Activated T-helper 1 cell treated with anti-CD3 and anti-CD28 coated beads, Interleukin-12 subunit alpha, Interleukin-12 subunit beta, Interleukin-2, Interleukin-4 antibody, amounts not matched to agents 30 ng/mL and 10 ng/mL and 1 ng/mL, durations not matched to agents 14 hours and 24 hours and 36 hours (primary cell): ENCODE results near the gene TUBA8. TPM values are rescaled to one million over a fixed set of nuclear protein-coding genes. Genes with fewer than 3 reads are reported as not detected.
"Not testable (repeated sequence)": the region's sequence is repeated elsewhere in the genome, so short reads cannot be mapped to it uniquely, and the experiment has no call there.

Experiments
- DNase-seq: peaks from one replicate; pipeline ENCODE4 v3.0.0; 2021; ENCODE audit warnings: low spot score
- H3K27ac Mint-ChIP-seq: one replicate; pipeline ENCODE4 v1.8.0; 2021; ENCODE audit warnings: mild to moderate bottlenecking, mixed read lengths
- H3K27me3 Mint-ChIP-seq: one replicate; pipeline ENCODE4 v1.8.0; 2022; ENCODE audit warnings: mild to moderate bottlenecking, moderate library complexity, mixed read lengths; ENCODE audit not compliant: insufficient read depth
- H3K36me3 Mint-ChIP-seq: one replicate; pipeline ENCODE4 v1.8.0; 2021; ENCODE audit warnings: low read depth, mixed read lengths
- H3K4me1 Mint-ChIP-seq: one replicate; pipeline ENCODE4 v1.8.0; 2021; ENCODE audit warnings: low read depth, mixed read lengths
- H3K4me3 Mint-ChIP-seq: one replicate; pipeline ENCODE4 v1.8.0; 2021; ENCODE audit warnings: mild to moderate bottlenecking, moderate library complexity, mixed read lengths
- H3K9me3 Mint-ChIP-seq: one replicate; pipeline ENCODE4 v1.8.0; 2021; ENCODE audit warnings: mixed read lengths
- intact Hi-C: fragments of 100-400 bp; cut with micrococcal nuclease; formaldehyde crosslinking; loops from one replicate; pipeline ENCODE4 v1.15.1; 2024
- total RNA-seq: library from RNA; stranded (reverse); gene quantifications from 2 replicates; pipeline ENCODE4 v1.2.3, GENCODE V29; 2022

TUBA8 gene
- total RNA-seq, 1 donor from 2014 or later: 1.5 TPM

DNA sequence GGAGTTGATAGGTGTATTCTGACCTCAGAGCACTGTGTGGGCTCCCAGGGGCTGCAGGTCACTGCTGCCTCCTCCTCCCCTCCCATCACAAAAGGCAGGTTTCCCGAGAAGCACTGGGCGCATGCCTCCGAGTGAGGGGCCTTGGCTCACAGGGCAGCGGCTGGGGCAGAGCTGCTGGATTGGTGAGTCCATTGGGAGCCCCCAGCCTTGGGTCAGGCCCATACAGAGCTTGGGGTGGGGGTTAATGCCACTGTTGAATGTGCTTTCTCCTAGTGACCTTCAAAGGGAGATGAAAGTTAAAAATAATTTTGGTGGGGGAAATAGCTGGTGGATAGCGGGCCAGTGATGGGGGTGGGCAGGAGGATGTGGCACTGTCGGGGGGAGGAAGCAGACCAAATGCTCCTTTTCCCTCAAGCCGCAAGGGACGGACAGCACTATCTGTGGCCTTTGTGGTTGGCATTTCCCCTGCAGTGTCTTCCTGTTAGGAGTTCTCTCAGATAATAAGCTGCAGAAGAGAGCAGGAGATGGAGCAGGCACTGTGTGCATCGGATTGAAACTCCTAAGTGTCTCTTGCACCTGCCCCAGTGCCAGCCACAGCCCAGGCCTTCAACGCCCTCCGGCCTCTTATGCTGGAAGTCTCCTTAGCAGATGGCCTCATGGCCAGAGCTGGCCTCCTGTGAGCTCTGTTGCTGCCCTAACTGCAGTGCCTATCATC lies 3.2 kb downstream of the TUBA8 start:
- H3K27ac Mint-ChIP-seq: no peak overlapping the region
- no peaks in the 10 kb centered on the region for H3K9me3 Mint-ChIP-seq
- no peak overlapping the region for H3K4me3 Mint-ChIP-seq
- peaks cover 2% of the 10 kb centered on the region for H3K36me3 Mint-ChIP-seq
- peaks cover 24% of the 10 kb centered on the region for H3K4me1 Mint-ChIP-seq
- intact Hi-C loops: no loop called here
- H3K27me3 Mint-ChIP-seq: peaks cover 34% of the 10 kb centered on the region
- DNase-seq: no peak

DNA sequence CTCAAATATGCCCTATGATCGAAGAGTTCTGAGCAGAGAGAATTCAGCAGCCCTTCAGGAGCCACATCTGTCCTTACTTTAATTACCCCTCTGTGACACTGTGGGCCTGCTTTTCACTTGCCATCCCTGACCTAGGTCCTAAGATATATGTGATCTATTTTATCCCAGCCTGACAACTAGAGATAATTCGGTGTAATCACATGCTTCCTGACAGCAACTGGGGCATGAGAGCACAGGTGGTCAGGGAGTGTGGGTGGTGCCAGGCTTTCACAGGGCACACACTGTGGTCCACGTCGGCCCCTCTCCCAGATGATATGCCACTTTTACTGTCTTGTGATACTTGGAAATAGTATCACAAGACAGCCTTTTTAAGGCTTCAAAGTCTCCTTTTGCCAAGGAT lies 3.9 kb downstream of the TUBA8 start:
- H3K27ac Mint-ChIP-seq: no peak overlapping the region
- peaks cover 2% of the 10 kb centered on the region for H3K36me3 Mint-ChIP-seq
- H3K4me1 Mint-ChIP-seq: peaks cover 28% of the 10 kb centered on the region
- intact Hi-C loops: no loop called here
- H3K4me3 Mint-ChIP-seq: no peak overlapping the region
- peaks cover 28% of the 10 kb centered on the region for H3K27me3 Mint-ChIP-seq
- DNase-seq: no peak
- no peaks in the 10 kb centered on the region for H3K9me3 Mint-ChIP-seq

DNA sequence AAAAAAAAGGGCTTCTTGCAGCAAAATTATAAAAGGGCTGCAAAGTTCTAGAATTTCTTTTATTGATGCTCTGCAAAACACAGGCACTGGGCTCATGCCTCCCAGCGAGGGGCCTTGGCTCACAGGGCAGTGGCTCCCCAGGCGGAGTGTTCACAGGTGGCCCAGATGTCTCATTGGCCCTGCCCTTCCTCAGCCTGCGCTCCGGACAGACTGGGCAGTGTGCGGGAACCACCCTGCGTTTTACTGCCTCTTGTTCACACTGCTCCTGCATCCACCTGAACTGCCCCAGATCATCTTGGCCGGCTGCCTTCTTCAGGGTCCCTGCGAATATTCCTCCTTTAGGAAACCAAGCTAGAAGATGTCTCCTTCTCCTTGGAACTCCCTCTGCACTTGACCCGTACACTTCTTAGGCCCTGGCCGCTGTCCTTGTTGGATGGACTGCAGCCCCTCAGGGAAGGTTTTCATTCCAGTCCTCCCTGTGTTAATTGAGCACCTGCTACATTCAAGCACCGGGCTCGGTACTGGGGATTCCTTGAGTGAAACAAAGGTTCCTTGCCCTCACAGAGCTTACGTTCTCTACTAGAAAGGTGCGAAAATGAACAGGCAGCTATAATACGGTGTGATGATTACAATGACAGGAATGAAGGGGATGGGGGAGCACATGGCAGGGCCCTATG lies 4.5 kb downstream of the TUBA8 start:
- no peak overlapping the region for H3K4me3 Mint-ChIP-seq
- intact Hi-C loops: no loop called here
- no peak for DNase-seq
- H3K36me3 Mint-ChIP-seq: no peaks in the 10 kb centered on the region
- peaks cover 28% of the 10 kb centered on the region for H3K4me1 Mint-ChIP-seq
- H3K9me3 Mint-ChIP-seq: no peaks in the 10 kb centered on the region
- no peak overlapping the region for H3K27ac Mint-ChIP-seq
- H3K27me3 Mint-ChIP-seq: peaks cover 22% of the 10 kb centered on the region

DNA sequence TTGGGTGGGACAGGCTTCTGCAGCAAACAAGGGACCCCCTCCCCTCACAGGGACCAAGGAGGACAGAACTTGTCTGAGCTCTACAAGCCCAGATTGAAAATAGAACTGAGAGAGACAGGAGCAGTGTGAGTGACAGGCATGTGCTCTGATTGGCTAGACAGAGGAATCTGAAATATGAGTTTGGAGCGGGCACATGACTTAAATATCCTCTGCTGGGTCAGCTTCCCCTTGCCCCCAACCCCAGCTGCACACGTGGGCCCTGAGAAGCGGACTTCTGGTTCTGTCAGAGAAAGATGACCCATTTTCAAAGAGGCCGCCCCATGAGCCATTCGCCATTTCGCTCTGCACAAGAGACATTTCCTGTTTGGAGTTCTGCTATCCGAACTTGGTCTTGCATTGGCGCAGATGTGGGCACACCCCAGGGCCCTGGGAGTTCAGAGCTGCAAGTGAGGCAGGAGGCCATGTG lies 5.3 kb downstream of the TUBA8 start:
- Mint-ChIP-seq H3K27me3 (peaks cover 17% of the 10 kb centered on the region), H3K27ac (no peak overlapping the region), H3K36me3 (no peaks in the 10 kb centered on the region), H3K4me1 (peaks cover 29% of the 10 kb centered on the region), H3K9me3 (no peaks in the 10 kb centered on the region), H3K4me3 (no peak overlapping the region)
- intact Hi-C loops: no loop called here
- DNase-seq: no peak

DNA sequence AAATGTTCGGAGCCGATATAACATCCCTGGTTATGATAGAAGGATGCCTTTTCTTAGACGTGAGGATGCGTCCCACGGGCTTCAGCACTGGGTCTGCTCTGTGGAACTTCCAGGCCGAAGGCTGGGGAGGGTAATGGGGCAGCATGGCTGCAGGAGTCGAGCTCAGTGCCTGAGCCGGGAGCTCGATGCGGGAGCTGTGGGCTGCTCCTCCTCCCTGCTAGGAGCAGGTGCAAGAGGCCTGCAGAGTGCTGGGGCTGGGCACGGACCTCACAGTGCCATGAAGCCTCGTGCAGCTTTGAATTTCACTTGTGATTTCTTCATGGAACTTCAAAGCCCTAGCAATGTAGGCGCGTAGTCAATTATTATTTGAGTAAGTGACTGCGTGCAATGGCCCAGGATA lies 6.0 kb downstream of the TUBA8 start:
- no peaks in the 10 kb centered on the region for H3K9me3 Mint-ChIP-seq

DNA sequence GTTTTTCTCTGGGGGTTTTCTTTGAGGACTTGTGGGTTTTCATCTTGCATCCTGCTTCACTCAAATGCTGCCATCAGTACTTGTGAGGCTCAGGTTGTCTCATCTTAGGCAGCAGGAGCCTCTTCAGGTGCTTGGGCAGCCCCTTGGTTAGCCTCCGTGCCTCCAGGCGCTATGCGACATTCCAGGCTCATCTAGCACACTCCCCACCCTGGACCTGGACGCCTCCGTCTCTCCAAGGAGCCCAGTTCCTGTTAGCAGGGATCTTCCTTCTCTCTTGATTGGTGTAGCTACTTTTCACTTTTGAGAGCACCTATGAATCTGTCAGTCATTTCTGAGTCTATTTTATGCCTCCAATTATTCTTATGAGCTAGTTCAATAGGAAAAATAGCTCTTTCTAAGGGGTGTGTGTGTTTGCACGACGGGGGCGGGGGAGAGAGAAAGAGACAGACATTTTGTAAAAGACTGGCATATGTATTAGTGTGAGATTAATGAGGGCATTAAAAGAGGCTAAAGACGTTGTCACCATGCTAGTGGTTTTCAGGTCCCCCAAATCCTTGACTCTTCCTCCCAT lies 7.8 kb downstream of the TUBA8 start:
- Mint-ChIP-seq H3K4me1 (peaks cover 29% of the 10 kb centered on the region), H3K36me3 (no peaks in the 10 kb centered on the region), H3K27ac (no peak overlapping the region), H3K27me3 (no peaks in the 10 kb centered on the region), H3K9me3 (no peaks in the 10 kb centered on the region), H3K4me3 (no peak overlapping the region)
- intact Hi-C loops: no loop called here
- DNase-seq: no peak

More for the DNA sequence above, 6.0 kb downstream of the TUBA8 start:
- no peak for DNase-seq
- peaks cover 29% of the 10 kb centered on the region for H3K4me1 Mint-ChIP-seq
- H3K36me3 Mint-ChIP-seq: no peaks in the 10 kb centered on the region
- H3K4me3 Mint-ChIP-seq: no peak overlapping the region
- no peak overlapping the region for H3K27ac Mint-ChIP-seq
- intact Hi-C loops: no loop called here
- H3K27me3 Mint-ChIP-seq: peaks cover 11% of the 10 kb centered on the region

DNA sequence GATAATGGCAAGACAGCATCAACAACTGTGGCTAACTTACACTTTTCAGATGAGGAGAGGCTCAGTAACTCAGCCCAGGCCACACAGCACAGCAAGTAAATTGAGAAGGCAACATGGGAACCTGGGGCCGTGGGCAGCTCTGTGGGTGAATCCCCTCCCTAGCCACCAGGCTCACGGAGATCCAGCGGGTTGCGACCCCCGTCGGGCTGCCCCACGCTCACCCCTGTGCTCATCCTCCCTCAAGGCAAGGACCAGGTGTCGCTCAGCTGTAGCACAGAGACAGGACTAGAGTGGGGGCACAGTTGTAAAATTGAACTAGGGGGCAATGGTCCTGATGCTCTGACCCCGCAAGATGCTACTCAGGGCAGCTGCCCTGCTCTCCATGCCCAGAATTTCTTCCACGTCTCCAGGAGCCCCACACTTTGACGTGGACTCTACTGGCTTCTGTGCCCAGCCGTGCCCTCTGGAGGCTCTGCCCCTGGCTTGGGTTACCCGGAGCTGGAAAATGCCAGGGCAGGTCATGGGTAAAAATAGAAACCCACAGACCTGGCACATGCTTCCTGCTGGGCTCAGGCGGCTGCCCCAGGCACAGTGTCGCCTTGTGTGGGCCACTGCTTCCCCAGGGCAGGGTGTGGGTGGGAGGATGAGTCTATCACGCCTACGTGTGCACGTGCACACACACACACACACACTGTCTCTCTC lies 9.0 kb downstream of the TUBA8 start:
- Mint-ChIP-seq H3K4me3 (no peak overlapping the region), H3K36me3 (no peaks in the 10 kb centered on the region), H3K4me1 (peaks cover 20% of the 10 kb centered on the region), H3K27ac (no peak overlapping the region), H3K27me3 (no peaks in the 10 kb centered on the region), H3K9me3 (no peaks in the 10 kb centered on the region)
- DNase-seq: no peak
- intact Hi-C loops: no loop called here

DNA sequence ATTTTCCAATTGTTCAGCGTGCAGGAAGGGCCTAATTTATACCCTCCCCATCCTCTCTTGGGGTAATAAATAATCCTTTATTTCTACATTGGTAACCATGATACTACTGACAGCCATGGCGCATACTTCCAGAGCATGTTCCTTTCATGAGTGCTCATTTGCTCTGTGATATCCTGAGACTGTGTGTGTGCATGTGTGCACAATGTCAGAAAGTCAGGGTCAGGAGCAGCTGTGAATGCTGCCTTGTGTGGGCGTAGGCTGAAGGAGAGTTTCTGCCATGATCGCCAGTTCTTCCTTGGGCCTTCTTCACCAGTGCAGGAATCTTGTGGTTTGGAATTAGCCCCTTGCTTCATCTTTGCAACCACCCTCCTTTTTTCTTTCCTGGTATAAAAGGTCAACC lies 10.2 kb downstream of the TUBA8 start:
- Mint-ChIP-seq H3K27ac (no peak overlapping the region), H3K36me3 (no peaks in the 10 kb centered on the region), H3K4me1 (peaks cover 19% of the 10 kb centered on the region), H3K9me3 (no peaks in the 10 kb centered on the region), H3K27me3 (no peaks in the 10 kb centered on the region), H3K4me3 (no peak overlapping the region)
- intact Hi-C loops: no loop called here
- no peak for DNase-seq

DNA sequence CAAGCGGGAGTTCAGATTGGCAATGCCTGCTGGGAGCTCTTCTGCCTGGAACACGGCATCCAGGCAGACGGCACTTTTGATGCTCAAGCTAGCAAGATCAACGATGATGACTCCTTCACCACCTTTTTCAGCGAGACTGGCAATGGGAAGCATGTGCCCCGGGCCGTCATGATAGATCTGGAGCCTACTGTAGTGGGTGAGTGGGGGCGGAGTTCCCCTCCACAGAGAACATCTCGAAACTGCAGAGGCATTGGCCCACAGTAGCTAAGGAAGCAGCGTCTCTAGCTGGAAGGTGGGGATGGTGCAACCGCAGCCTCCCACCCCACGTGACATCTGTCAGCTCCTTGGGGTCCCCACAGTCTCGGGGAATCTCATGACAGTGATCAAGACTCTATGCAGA lies 10.9 kb downstream of the TUBA8 start:
- no peaks in the 10 kb centered on the region for H3K9me3 Mint-ChIP-seq
- no peak overlapping the region for H3K4me3 Mint-ChIP-seq
- H3K4me1 Mint-ChIP-seq: peaks cover 19% of the 10 kb centered on the region
- H3K36me3 Mint-ChIP-seq: peaks cover under 1% of the 10 kb centered on the region
- DNase-seq: no peak
- intact Hi-C loops: no loop called here
- no peak overlapping the region for H3K27ac Mint-ChIP-seq
- H3K27me3 Mint-ChIP-seq: peaks cover 1% of the 10 kb centered on the region

DNA sequence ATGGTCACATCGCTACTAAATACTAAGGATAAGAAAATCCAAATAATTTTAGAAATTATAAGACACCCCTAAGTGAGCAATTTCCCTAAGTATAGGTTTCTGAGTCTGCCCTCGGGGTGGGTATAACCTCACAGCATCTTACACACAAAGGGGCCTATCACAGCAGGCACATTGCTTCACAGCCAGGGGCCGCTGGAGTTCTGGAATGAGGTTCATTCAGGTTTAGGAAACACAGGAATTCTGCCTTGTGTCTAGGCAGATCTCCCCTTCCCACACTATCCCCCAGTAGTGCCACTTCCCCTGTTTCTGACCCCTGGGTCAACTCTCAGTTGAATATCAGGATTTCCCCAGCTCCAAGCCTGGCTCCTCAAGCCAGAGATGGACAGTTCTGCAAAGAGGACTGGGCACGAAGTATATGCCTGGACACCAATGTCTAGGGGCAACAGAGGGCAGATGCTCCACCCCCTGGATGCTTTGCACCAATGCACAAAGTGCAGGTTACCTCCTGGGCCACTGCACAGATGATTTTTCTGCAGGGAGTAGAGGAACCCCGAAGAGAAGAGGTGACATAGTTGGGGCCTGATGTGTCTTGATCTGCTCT lies 11.4 kb downstream of the TUBA8 start:
- no peak overlapping the region for H3K27ac Mint-ChIP-seq
- H3K36me3 Mint-ChIP-seq: peaks cover 4% of the 10 kb centered on the region
- peaks cover 19% of the 10 kb centered on the region for H3K4me1 Mint-ChIP-seq
- peaks cover 1% of the 10 kb centered on the region for H3K27me3 Mint-ChIP-seq
- DNase-seq: no peak
- no peak overlapping the region for H3K4me3 Mint-ChIP-seq
- intact Hi-C loops: no loop called here
- no peaks in the 10 kb centered on the region for H3K9me3 Mint-ChIP-seq

DNA sequence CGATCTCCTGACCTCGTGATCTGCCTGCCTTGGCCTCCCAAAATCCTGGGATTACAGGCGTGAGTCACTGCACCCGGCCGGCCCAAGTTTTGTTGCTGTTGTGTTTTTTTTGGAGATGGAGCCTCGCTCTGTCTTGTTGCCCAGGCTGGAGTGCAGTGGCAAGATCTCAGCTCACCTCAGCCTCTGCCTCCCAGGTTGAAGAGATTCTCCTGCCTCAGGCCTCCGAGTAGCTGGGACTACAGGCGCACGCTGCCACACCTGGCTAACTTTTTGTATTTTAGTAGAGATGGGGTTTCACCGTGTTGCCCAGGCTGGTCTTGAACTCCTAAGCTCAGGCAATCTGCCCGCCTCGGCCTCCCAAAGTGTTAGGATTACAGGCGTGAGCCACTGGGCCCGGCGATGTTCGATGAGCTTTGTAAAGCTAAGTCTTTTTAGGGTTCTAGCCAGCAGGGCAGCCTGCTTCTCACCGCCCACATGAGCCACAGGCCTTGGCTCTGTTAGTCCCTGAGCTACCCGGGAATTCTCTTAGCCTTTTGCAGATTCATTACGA lies 12.9 kb downstream of the TUBA8 start:
- H3K27me3 Mint-ChIP-seq, intact Hi-C loops, DNase-seq, H3K36me3 Mint-ChIP-seq, H3K27ac Mint-ChIP-seq, H3K9me3 Mint-ChIP-seq, H3K4me3 Mint-ChIP-seq: not testable (repeated sequence)
- peaks cover 17% of the 10 kb centered on the region for H3K4me1 Mint-ChIP-seq

DNA sequence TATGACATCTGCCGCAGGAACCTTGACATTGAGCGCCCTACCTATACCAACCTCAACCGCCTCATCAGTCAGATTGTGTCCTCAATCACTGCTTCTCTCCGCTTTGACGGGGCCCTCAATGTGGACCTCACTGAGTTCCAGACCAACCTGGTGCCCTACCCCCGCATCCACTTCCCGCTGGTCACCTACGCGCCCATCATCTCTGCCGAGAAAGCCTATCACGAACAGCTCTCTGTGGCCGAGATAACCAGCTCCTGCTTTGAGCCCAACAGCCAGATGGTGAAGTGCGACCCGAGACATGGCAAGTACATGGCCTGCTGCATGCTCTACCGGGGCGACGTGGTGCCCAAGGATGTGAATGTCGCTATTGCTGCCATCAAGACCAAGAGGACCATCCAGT lies 16.0 kb downstream of the TUBA8 start:
- Mint-ChIP-seq H3K27ac (no peak overlapping the region), H3K27me3 (peaks cover 1% of the 10 kb centered on the region), H3K36me3 (peaks cover 9% of the 10 kb centered on the region), H3K9me3 (no peaks in the 10 kb centered on the region), H3K4me3 (no peak overlapping the region), H3K4me1 (no peaks in the 10 kb centered on the region)
- intact Hi-C loops: no loop called here
- DNase-seq: no peak
